ENCODE measurements around the gene POMT1. TPM values are rescaled to one million over a fixed set of nuclear protein-coding genes. Genes with fewer than 3 reads are reported as not detected.

The POMT1 gene
- polyA plus RNA-seq, 1 of the 3 experiments (the other 2 are of a cell fraction): 44.5 TPM

- H3K9me3 ChIP-seq: no peaks in the 10 kb centered on the region
- no peaks in the 10 kb centered on the region for H3K36me3 ChIP-seq (replicated peaks in 1 of 2; ENCODE audit: control insufficient read depth in 1 of 2, insufficient read depth in 2 of 2, low read length in 1 of 2)
- H2AFZ ChIP-seq (ENCODE audit: low read depth): no peak overlapping the region
- ChIA-PET CTCF (no interaction called here), POLR2A (no interaction called here)
- H4K20me1 ChIP-seq (ENCODE audit: insufficient read depth): no peaks in the 10 kb centered on the region
- 75% methylated on average over 8 of the region's 8 CpGs for WGBS (ENCODE audit: low lambda C conversion rate)
- no peaks in the 10 kb centered on the region for H3K9me2 ChIP-seq
- H3K27ac ChIP-seq (ENCODE audit: low read depth in 2 of 2, low read length in 1 of 2): no peak overlapping the region
- no peak for DNase-seq
- no peaks in the 10 kb centered on the region for H3F3A ChIP-seq (replicated peaks; ENCODE audit: insufficient read depth)
- peaks cover 13% of the 10 kb centered on the region; the same call in 1 of the 2 replicates for H3K79me2 ChIP-seq (ENCODE audit: insufficient read depth)
- no peaks in the 10 kb centered on the region for H3K27me3 ChIP-seq (ENCODE audit: insufficient read depth)
- H3K4me1 ChIP-seq (ENCODE audit: control insufficient read depth in 1 of 2, insufficient read depth in 2 of 2, low read depth in 1 of 2, low read length in 1 of 2): peaks cover 0 to 10% of the 10 kb centered on the region in 2 experiments; a peak in 1 of 4 replicates
- TF ChIP-seq NRF1 (IDR thresholded peaks at IDR 0.05; ENCODE audit: low read depth, low read length) (no peak), ZBTB33 (IDR thresholded peaks at IDR 0.05; ENCODE audit: borderline replicate concordance, low read depth) (no peak), FOXJ3 (CRISPR knock-in tag; IDR thresholded peaks at IDR 0.05) (no peak), ELF1 (IDR thresholded peaks at IDR 0.05) (no peak), MAX (IDR thresholded peaks at IDR 0.05; ENCODE audit: low read depth) (no peak), MXI1 (IDR thresholded peaks at IDR 0.05; ENCODE audit: low read depth, low read length) (no peak), USF2 (IDR thresholded peaks at IDR 0.05; ENCODE audit: borderline replicate concordance, low read depth, low read length) (no peak), EP300 (IDR thresholded peaks at IDR 0.05; ENCODE audit: borderline replicate concordance in 1 of 2, low read depth in 1 of 2, low read length in 1 of 2) (no peak), USF1 (IDR thresholded peaks at IDR 0.05; ENCODE audit: borderline replicate concordance, low read depth) (no peak), POLR2AphosphoS5 (IDR thresholded peaks at IDR 0.05; ENCODE audit: low read depth, low read length) (no peak), SIN3A (IDR thresholded peaks at IDR 0.05; ENCODE audit: borderline replicate concordance, low read depth, low read length) (no peak), GATA2 (CRISPR knock-in tag; IDR thresholded peaks at IDR 0.05) (no peak), EZH2phosphoT487 (IDR thresholded peaks at IDR 0.05; ENCODE audit: borderline replicate concordance, low read depth) (no peak)
- no peak overlapping the region for H3K9ac ChIP-seq
- H3K4me3 ChIP-seq (ENCODE audit: low read depth in 2 of 2, low read length in 1 of 2): no peak overlapping the region
- no peak overlapping the region for H3K4me2 ChIP-seq
These were observed 32.1 kb downstream of the POMT1 start for GRCh38 chr9:131534721-131535237.

GRCh38 chr9:131537946-131538345 lies 35.2 kb downstream of the POMT1 start:
- Histone ChIP-seq H3K9me3 (peaks cover 6% of the 10 kb centered on the region; the same call in 1 of the 2 replicates), H4K20me1 (ENCODE audit: insufficient read depth) (no peaks in the 10 kb centered on the region), H3K27ac (ENCODE audit: low read depth in 2 of 2, low read length in 1 of 2) (no peak overlapping the region), H3K36me3 (replicated peaks in 1 of 2; ENCODE audit: control insufficient read depth in 1 of 2, insufficient read depth in 2 of 2, low read length in 1 of 2) (no peaks in the 10 kb centered on the region), H3K4me2 (no peak overlapping the region), H3K79me2 (ENCODE audit: insufficient read depth) (no peaks in the 10 kb centered on the region), H3F3A (replicated peaks; ENCODE audit: insufficient read depth) (no peaks in the 10 kb centered on the region), H3K4me1 (ENCODE audit: control insufficient read depth in 1 of 2, insufficient read depth in 2 of 2, low read depth in 1 of 2, low read length in 1 of 2) (peaks cover 0 to 3% of the 10 kb centered on the region in 2 experiments; a peak in 1 of 4 replicates), H2AFZ (ENCODE audit: low read depth) (no peak overlapping the region), H3K9me2 (no peaks in the 10 kb centered on the region), H3K27me3 (ENCODE audit: insufficient read depth) (no peaks in the 10 kb centered on the region), H3K9ac (no peak overlapping the region), H3K4me3 (ENCODE audit: low read depth in 2 of 2, low read length in 1 of 2) (no peak overlapping the region)
- no peak for TF ChIP-seq USF2 (IDR thresholded peaks at IDR 0.05; ENCODE audit: borderline replicate concordance, low read depth, low read length)
- TF ChIP-seq USF1 (IDR thresholded peaks at IDR 0.05; ENCODE audit: borderline replicate concordance, low read depth): no peak
- no peak for TF ChIP-seq RFX5 (IDR thresholded peaks at IDR 0.05; ENCODE audit: low read length)
- TF ChIP-seq MAX (IDR thresholded peaks at IDR 0.05; ENCODE audit: low read depth): no peak
- no peak for TF ChIP-seq YY1 (IDR thresholded peaks at IDR 0.05; ENCODE audit: low read depth)
- no peak for TF ChIP-seq NFIC (IDR thresholded peaks at IDR 0.05; ENCODE audit: borderline replicate concordance)
- WGBS (ENCODE audit: low lambda C conversion rate): 89% methylated on average over 19 of the region's 19 CpGs
- CTCF ChIA-PET: no interaction called here
- POLR2A ChIA-PET: no interaction called here
- DNase-seq: no peak
